Activated T-helper 2 cell treated with anti-CD3 and anti-CD28 coated beads, Interferon-gamma antibody, Interleukin-2, Interleukin-4, amounts not matched to agents 10 μg/mL and 5 μg/mL and 100 μg/mL, durations not matched to agents 14 hours and 24 hours and 36 hours (primary cell): Measurements from ENCODE around the gene SEC14L5. TPM values are rescaled to one million over a fixed set of nuclear protein-coding genes. Genes with fewer than 3 reads are reported as not detected.
"Not testable (repeated sequence)": the region's sequence is repeated elsewhere in the genome, so short reads cannot be mapped to it uniquely, and the experiment has no call there.

Source experiments
- DNase-seq: peaks from one replicate; pipeline ENCODE4 v3.0.0; 2021; ENCODE audit warnings: low spot score
- H3K27ac Mint-ChIP-seq: one replicate; pipeline ENCODE4 v1.8.0; 2021; ENCODE audit warnings: mixed read lengths
- H3K27me3 Mint-ChIP-seq: one replicate; pipeline ENCODE4 v1.8.0; 2021; ENCODE audit warnings: low read depth, mixed read lengths
- H3K36me3 Mint-ChIP-seq: one replicate; pipeline ENCODE4 v1.8.0; 2021; ENCODE audit warnings: low read depth, mixed read lengths
- H3K4me1 Mint-ChIP-seq: one replicate; pipeline ENCODE4 v1.8.0; 2021; ENCODE audit warnings: low read depth, mixed read lengths
- H3K4me3 Mint-ChIP-seq: one replicate; pipeline ENCODE4 v1.8.0; 2021; ENCODE audit warnings: low read depth, mild to moderate bottlenecking, moderate library complexity, mixed read lengths
- H3K9me3 Mint-ChIP-seq: one replicate; pipeline ENCODE4 v1.8.0; 2021; ENCODE audit warnings: mixed read lengths
- intact Hi-C: fragments of 100-400 bp; cut with micrococcal nuclease; formaldehyde crosslinking; loops from one replicate; pipeline ENCODE4 v1.15.1; 2023
- total RNA-seq: library from RNA; stranded (reverse); gene quantifications from 2 replicates; pipeline ENCODE4 v1.2.3, GENCODE V29; 2022

Gene SEC14L5
- total RNA-seq, 1 donor from 2014 or later, result not detected

GRCh38 chr16:5034167-5034523, 76.0 kb downstream of the SEC14L5 start:
- H3K4me1 Mint-ChIP-seq, result peaks cover 11% of the 10 kb centered on the region
- intact Hi-C loops, result loop anchor here (5.0 kb wide), 1 partner anchor 38 kb away; the partner anchor contains the start of gene ALG1
- H3K4me3 Mint-ChIP-seq, result peak overlapping the region; percentile 82
- DNase-seq, result no peak
- H3K27ac Mint-ChIP-seq, result peak overlapping the region; percentile 68
- H3K36me3 Mint-ChIP-seq, result no peaks in the 10 kb centered on the region
- no peaks in the 10 kb centered on the region for H3K9me3 Mint-ChIP-seq
- H3K27me3 Mint-ChIP-seq, result no peaks in the 10 kb centered on the region

GRCh38 chr16:5035909-5036227, 77.7 kb downstream of the SEC14L5 start:
- Mint-ChIP-seq H3K9me3 (no peaks in the 10 kb centered on the region), H3K27me3 (no peaks in the 10 kb centered on the region), H3K27ac (no peak overlapping the region), H3K36me3 (no peaks in the 10 kb centered on the region), H3K4me3 (no peak overlapping the region), H3K4me1 (peaks cover 11% of the 10 kb centered on the region)
- DNase-seq, result no peak
- intact Hi-C loops, result no loop called here

- no peaks in the 10 kb centered on the region for H3K36me3 Mint-ChIP-seq
- H3K27me3 Mint-ChIP-seq, result no peaks in the 10 kb centered on the region
- no peak overlapping the region for H3K27ac Mint-ChIP-seq
- intact Hi-C loops, result no loop called here
- H3K9me3 Mint-ChIP-seq, result no peaks in the 10 kb centered on the region
- DNase-seq, result no peak
- peaks cover 11% of the 10 kb centered on the region for H3K4me1 Mint-ChIP-seq
- H3K4me3 Mint-ChIP-seq, result no peak overlapping the region
These were observed 78.4 kb downstream of the SEC14L5 start for GRCh38 chr16:5036228-5037156.

GRCh38 chr16:5040451-5040850, 82.3 kb downstream of the SEC14L5 start:
- H3K4me1 Mint-ChIP-seq, result no peaks in the 10 kb centered on the region
- H3K9me3 Mint-ChIP-seq, result no peaks in the 10 kb centered on the region
- intact Hi-C loops, result no loop called here
- H3K27ac Mint-ChIP-seq, result no peak overlapping the region
- no peaks in the 10 kb centered on the region for H3K27me3 Mint-ChIP-seq
- no peak overlapping the region for H3K4me3 Mint-ChIP-seq
- DNase-seq, result no peak
- H3K36me3 Mint-ChIP-seq, result no peaks in the 10 kb centered on the region

- no peak overlapping the region for H3K4me3 Mint-ChIP-seq
These were observed 83.5 kb downstream of the SEC14L5 start for GRCh38 chr16:5041600-5042133.

GRCh38 chr16:5042574-5043171, 84.5 kb downstream of the SEC14L5 start:
- DNase-seq, result no peak
- no peaks in the 10 kb centered on the region for H3K9me3 Mint-ChIP-seq
- H3K27me3 Mint-ChIP-seq, result no peaks in the 10 kb centered on the region
- intact Hi-C loops, result no loop called here
- H3K4me3 Mint-ChIP-seq, result no peak overlapping the region
- H3K4me1 Mint-ChIP-seq, result no peaks in the 10 kb centered on the region
- no peak overlapping the region for H3K27ac Mint-ChIP-seq
- no peaks in the 10 kb centered on the region for H3K36me3 Mint-ChIP-seq

More at GRCh38 chr16:5041600-5042133, 83.5 kb downstream of the SEC14L5 start:
- no peaks in the 10 kb centered on the region for H3K9me3 Mint-ChIP-seq
- no peaks in the 10 kb centered on the region for H3K27me3 Mint-ChIP-seq
- H3K36me3 Mint-ChIP-seq, result no peaks in the 10 kb centered on the region
- no peak overlapping the region for H3K27ac Mint-ChIP-seq
- intact Hi-C loops, result no loop called here
- H3K4me1 Mint-ChIP-seq, result no peaks in the 10 kb centered on the region
- no peak for DNase-seq

- no peak overlapping the region for H3K4me3 Mint-ChIP-seq
- no peaks in the 10 kb centered on the region for H3K9me3 Mint-ChIP-seq
- no peaks in the 10 kb centered on the region for H3K4me1 Mint-ChIP-seq
- H3K27ac Mint-ChIP-seq, result no peak overlapping the region
- intact Hi-C loops, result no loop called here
- DNase-seq, result no peak
- no peaks in the 10 kb centered on the region for H3K36me3 Mint-ChIP-seq
- H3K27me3 Mint-ChIP-seq, result peaks cover 4% of the 10 kb centered on the region
These were observed 85.9 kb downstream of the SEC14L5 start for GRCh38 chr16:5044011-5044540.

- H3K36me3 Mint-ChIP-seq, H3K4me3 Mint-ChIP-seq, H3K27me3 Mint-ChIP-seq, H3K4me1 Mint-ChIP-seq, H3K27ac Mint-ChIP-seq, DNase-seq, intact Hi-C loops, H3K9me3 Mint-ChIP-seq: not testable (repeated sequence)
These were observed 86.5 kb downstream of the SEC14L5 start for GRCh38 chr16:5044581-5044980.

- DNase-seq, result no peak
- no peaks in the 10 kb centered on the region for H3K4me1 Mint-ChIP-seq
- intact Hi-C loops, result no loop called here
- no peaks in the 10 kb centered on the region for H3K36me3 Mint-ChIP-seq
- peaks cover 8% of the 10 kb centered on the region for H3K27me3 Mint-ChIP-seq
- H3K4me3 Mint-ChIP-seq, result no peak overlapping the region
- no peak overlapping the region for H3K27ac Mint-ChIP-seq
- no peaks in the 10 kb centered on the region for H3K9me3 Mint-ChIP-seq
These were observed 87.5 kb downstream of the SEC14L5 start for GRCh38 chr16:5045499-5046115.

GRCh38 chr16:5046914-5047313, 88.8 kb downstream of the SEC14L5 start:
- intact Hi-C loops, result no loop called here
- peaks cover 8% of the 10 kb centered on the region for H3K27me3 Mint-ChIP-seq
- no peaks in the 10 kb centered on the region for H3K4me1 Mint-ChIP-seq
- no peak overlapping the region for H3K27ac Mint-ChIP-seq
- no peaks in the 10 kb centered on the region for H3K36me3 Mint-ChIP-seq
- H3K9me3 Mint-ChIP-seq, result no peaks in the 10 kb centered on the region
- DNase-seq, result no peak
- no peak overlapping the region for H3K4me3 Mint-ChIP-seq

- H3K27ac Mint-ChIP-seq, result no peak overlapping the region
- H3K27me3 Mint-ChIP-seq, result no peaks in the 10 kb centered on the region
- no peaks in the 10 kb centered on the region for H3K36me3 Mint-ChIP-seq
- no peak overlapping the region for H3K4me3 Mint-ChIP-seq
- peaks cover 2% of the 10 kb centered on the region for H3K4me1 Mint-ChIP-seq
- intact Hi-C loops, result no loop called here
- H3K9me3 Mint-ChIP-seq, result no peaks in the 10 kb centered on the region
- no peak for DNase-seq
These were observed 97.0 kb downstream of the SEC14L5 start for GRCh38 chr16:5054876-5055865.

GRCh38 chr16:5056352-5056751, 98.2 kb downstream of the SEC14L5 start:
- no peaks in the 10 kb centered on the region for H3K27me3 Mint-ChIP-seq
- H3K27ac Mint-ChIP-seq, result no peak overlapping the region
- intact Hi-C loops, result no loop called here
- no peaks in the 10 kb centered on the region for H3K36me3 Mint-ChIP-seq
- no peaks in the 10 kb centered on the region for H3K9me3 Mint-ChIP-seq
- no peak overlapping the region for H3K4me3 Mint-ChIP-seq
- DNase-seq, result peak; percentile 22
- peaks cover 2% of the 10 kb centered on the region for H3K4me1 Mint-ChIP-seq
